Measurements from ENCODE around the gene LIN37. TPM values are rescaled to one million over a fixed set of nuclear protein-coding genes. Genes with fewer than 3 reads are reported as not detected.

The LIN37 gene
- total RNA-seq, 3 donors from 2014 or later, result 7.6 to 14.3 (median 8.6) TPM

- H3K4me3 ChIP-seq, result no peak overlapping the region
- H3K4me1 ChIP-seq (ENCODE audit: low read depth), result no peaks in the 10 kb centered on the region
- intact Hi-C loops (cut with DNase I, micrococcal nuclease), result no loop called here
- H3K9me3 ChIP-seq, result no peaks in the 10 kb centered on the region
- TF ChIP-seq CTCF (IDR thresholded peaks at IDR 0.05), result no peak
- DNase-seq (no peak), ATAC-seq (no peak)
- H3K36me3 ChIP-seq (ENCODE audit: low read depth), result peaks cover 50% of the 10 kb centered on the region
These were observed 21.1 kb upstream of the LIN37 start for GRCh38 chr19:35727053-35727955.

GRCh38 chr19:35727956-35728706 is 20.2 kb upstream of the LIN37 start:
- no peak for DNase-seq
- Histone ChIP-seq H3K4me1 (ENCODE audit: low read depth) (no peaks in the 10 kb centered on the region), H3K36me3 (ENCODE audit: low read depth) (peaks cover 45% of the 10 kb centered on the region), H3K9me3 (no peaks in the 10 kb centered on the region), H3K4me3 (no peak overlapping the region)
- no peak for ATAC-seq
- TF ChIP-seq CTCF (IDR thresholded peaks at IDR 0.05), result no peak
- intact Hi-C loops (cut with DNase I, micrococcal nuclease), result no loop called here

- TF ChIP-seq CTCF (IDR thresholded peaks at IDR 0.05), result no peak
- intact Hi-C loops (cut with DNase I, micrococcal nuclease), result no loop called here
- DNase-seq, result no peak
- no peaks in the 10 kb centered on the region for H3K9me3 ChIP-seq
- no peak overlapping the region for H3K4me3 ChIP-seq
- H3K36me3 ChIP-seq (ENCODE audit: low read depth), result peaks cover 39% of the 10 kb centered on the region
- H3K4me1 ChIP-seq (ENCODE audit: low read depth), result no peaks in the 10 kb centered on the region
- no peak for ATAC-seq
These were observed 19.4 kb upstream of the LIN37 start for GRCh38 chr19:35729021-35729420.

- intact Hi-C loops (cut with DNase I, micrococcal nuclease), result no loop called here
- no peak for TF ChIP-seq CTCF (IDR thresholded peaks at IDR 0.05)
- Histone ChIP-seq H3K36me3 (ENCODE audit: low read depth) (peaks cover 33% of the 10 kb centered on the region), H3K4me1 (ENCODE audit: low read depth) (no peaks in the 10 kb centered on the region), H3K4me3 (no peak overlapping the region), H3K9me3 (no peaks in the 10 kb centered on the region)
- DNase-seq, result no peak
- no peak for ATAC-seq
These were observed 18.6 kb upstream of the LIN37 start for GRCh38 chr19:35729763-35730162.

- H3K4me3 ChIP-seq, result no peak overlapping the region
- TF ChIP-seq CTCF (IDR thresholded peaks at IDR 0.05), result no peak
These were observed 18.1 kb upstream of the LIN37 start for GRCh38 chr19:35730326-35730725.

More at GRCh38 chr19:35730326-35730725, 18.1 kb upstream of the LIN37 start:
- peaks cover 28% of the 10 kb centered on the region for H3K36me3 ChIP-seq (ENCODE audit: low read depth)
- H3K9me3 ChIP-seq, result no peaks in the 10 kb centered on the region
- no peaks in the 10 kb centered on the region for H3K4me1 ChIP-seq (ENCODE audit: low read depth)
- intact Hi-C loops (cut with DNase I, micrococcal nuclease), result no loop called here
- DNase-seq (no peak), ATAC-seq (no peak)

Data from mucosa of descending colon (tissue), 3 donors.